ENCODE results near the gene CHST11. TPM values are rescaled to one million over a fixed set of nuclear protein-coding genes. Genes with fewer than 3 reads are reported as not detected.
A peak's percentile ranks its signal among the peaks of the same experiment; 100 is the strongest.

The CHST11 gene
- total and polyA plus RNA-seq, 9 of the 15 experiments (the other 6 are each of a cell fraction or from before 2014, with no cell fraction given) = 2.3 to 38.7 (median 15.0) TPM

- Histone ChIP-seq H3K4me1 (replicated peaks in 1 of 2; ENCODE audit: control insufficient read depth in 2 of 2, insufficient read depth in 2 of 2, low read length in 2 of 2) (peaks cover 16 to 18% of the 10 kb centered on the region in 2 experiments), H2AFZ (ENCODE audit: low read depth, low read length) (no peak overlapping the region), H3K4me2 (ENCODE audit: insufficient read depth, low read length) (no peak overlapping the region), H3K4me3 (no peak overlapping the region), H3K36me3 (ENCODE audit: control insufficient read depth, insufficient read depth, low read length) (peaks cover 6% of the 10 kb centered on the region), H3K9ac (ENCODE audit: insufficient read depth in 1 of 2, low read depth in 2 of 2, low read length in 2 of 2) (no peak overlapping the region), H3K9me3 (replicated peaks; ENCODE audit: control insufficient read depth, insufficient read depth, low read depth, low read length) (no peaks in the 10 kb centered on the region), H3K79me2 (ENCODE audit: control insufficient read depth, insufficient read depth, low read length) (peaks cover 44% of the 10 kb centered on the region), H3K27ac (ENCODE audit: extremely low read depth, low read depth, low read length) (no peak overlapping the region), H3K9me1 (ENCODE audit: control insufficient read depth, insufficient read depth, low read length) (no peaks in the 10 kb centered on the region), H3K27me3 (ENCODE audit: control insufficient read depth in 2 of 2, insufficient read depth in 2 of 2, low read length in 2 of 2) (no peaks in the 10 kb centered on the region), H4K20me1 (replicated peaks; ENCODE audit: control insufficient read depth, insufficient read depth, low read length) (0 out of 2 replicates have a peak, but pooled peaks cover 2% of the 10 kb centered on the region)
- ChIA-PET POLR2A (interaction anchor here (1.0 kb wide), 1 partner anchor 10 kb away, joined by 3 read pairs; no protein-coding TSS in a partner anchor), CTCF (ENCODE audit: low intra/inter-chr PET ratio) (no interaction called here)
- no TSS peak for BruUV-seq (replicated peaks)
- intact Hi-C loops (cut with micrococcal nuclease) (no loop called here), in situ Hi-C loops (cut with MboI) (no loop called here)
- no peak for TF ChIP-seq TEAD2 (tag; IDR thresholded peaks at IDR 0.05)
- no peak for TF ChIP-seq HDAC3 (IDR thresholded peaks at IDR 0.05; ENCODE audit: borderline replicate concordance, partially characterized antibody)
- TF ChIP-seq ZNF24 (IDR thresholded peaks at IDR 0.05) = no peak
- no peak for ATAC-seq
- WGBS (ENCODE audit: insufficient coverage, low coverage, missing lambda C conversion rate) = 96% methylated on average over 6 of the region's 6 CpGs
- no peak for DNase-seq (ENCODE audit: extremely low read depth in 1 of 4, low spot score in 3 of 4)
- FAIRE-seq = no peak
Measured at GRCh38 chr12:104610513-104611235, 153.9 kb downstream of the CHST11 start.

GRCh38 chr12:104611671-104612070, 154.9 kb downstream of the CHST11 start:
- BruUV-seq (replicated peaks) = no TSS peak
- ChIA-PET POLR2A (no interaction called here), CTCF (ENCODE audit: low intra/inter-chr PET ratio) (no interaction called here)
- Histone ChIP-seq H3K4me1 (replicated peaks in 1 of 2; ENCODE audit: control insufficient read depth in 2 of 2, insufficient read depth in 2 of 2, low read length in 2 of 2) (peaks cover 15 to 16% of the 10 kb centered on the region in 2 experiments), H3K36me3 (ENCODE audit: control insufficient read depth, insufficient read depth, low read length) (peaks cover 8% of the 10 kb centered on the region), H3K9ac (ENCODE audit: insufficient read depth in 1 of 2, low read depth in 2 of 2, low read length in 2 of 2) (peak overlapping the region in 1 of 2 experiments; percentile 15; a peak in 1 of 4 replicates), H3K79me2 (ENCODE audit: control insufficient read depth, insufficient read depth, low read length) (peaks cover 41% of the 10 kb centered on the region), H3K27ac (ENCODE audit: extremely low read depth, low read depth, low read length) (no peak overlapping the region), H3K9me1 (ENCODE audit: control insufficient read depth, insufficient read depth, low read length) (no peaks in the 10 kb centered on the region), H3K4me2 (ENCODE audit: insufficient read depth, low read length) (0 out of 2 replicates have a peak overlapping the region, but pooled peaks have one; percentile 6), H3K27me3 (ENCODE audit: control insufficient read depth in 2 of 2, insufficient read depth in 2 of 2, low read length in 2 of 2) (no peaks in the 10 kb centered on the region), H3K4me3 (no peak overlapping the region), H3K9me3 (replicated peaks; ENCODE audit: control insufficient read depth, insufficient read depth, low read depth, low read length) (no peaks in the 10 kb centered on the region), H4K20me1 (replicated peaks; ENCODE audit: control insufficient read depth, insufficient read depth, low read length) (0 out of 2 replicates have a peak, but pooled peaks cover 2% of the 10 kb centered on the region), H2AFZ (ENCODE audit: low read depth, low read length) (no peak overlapping the region)
- 88% methylated on average over 8 of the region's 12 CpGs for WGBS (ENCODE audit: insufficient coverage, low coverage, missing lambda C conversion rate)
- FAIRE-seq (no peak), ATAC-seq (no peak), DNase-seq (ENCODE audit: extremely low read depth in 1 of 4, low spot score in 3 of 4) (no peak)
- no peak for TF ChIP-seq ZBTB7A (IDR thresholded peaks at IDR 0.05; ENCODE audit: borderline replicate concordance, control insufficient read depth, low read depth, low read length)
- intact Hi-C loops (cut with micrococcal nuclease) = no loop called here
- in situ Hi-C loops (cut with MboI) = no loop called here
